ENCODE measurements around the gene APC2.

APC2 gene

DNA sequence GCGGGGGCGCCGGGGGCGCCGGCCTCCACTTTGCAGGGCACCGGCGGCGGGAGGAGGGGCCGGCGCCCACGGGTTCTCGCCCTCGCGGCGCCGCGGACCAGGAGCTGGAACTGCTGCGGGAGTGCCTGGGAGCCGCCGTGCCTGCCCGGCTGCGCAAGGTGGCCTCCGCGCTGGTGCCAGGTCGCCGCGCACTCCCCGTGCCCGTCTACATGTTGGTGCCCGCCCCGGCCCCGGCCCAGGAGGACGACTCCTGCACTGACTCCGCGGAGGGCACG lies 17.2 kb downstream of the APC2 start:
- TF ChIP-seq CTCF (IDR thresholded peaks at IDR 0.05; ENCODE audit: borderline replicate concordance, control extremely low read depth, extremely low read depth, insufficient read depth, missing control alignments) = no peak
- no peak for DNase-seq (ENCODE audit: low spot score)
- in situ Hi-C loops (cut with MboI; ENCODE audit: low sequenced_read_pairs, unreplicated experiment) = no loop called here

DNA sequence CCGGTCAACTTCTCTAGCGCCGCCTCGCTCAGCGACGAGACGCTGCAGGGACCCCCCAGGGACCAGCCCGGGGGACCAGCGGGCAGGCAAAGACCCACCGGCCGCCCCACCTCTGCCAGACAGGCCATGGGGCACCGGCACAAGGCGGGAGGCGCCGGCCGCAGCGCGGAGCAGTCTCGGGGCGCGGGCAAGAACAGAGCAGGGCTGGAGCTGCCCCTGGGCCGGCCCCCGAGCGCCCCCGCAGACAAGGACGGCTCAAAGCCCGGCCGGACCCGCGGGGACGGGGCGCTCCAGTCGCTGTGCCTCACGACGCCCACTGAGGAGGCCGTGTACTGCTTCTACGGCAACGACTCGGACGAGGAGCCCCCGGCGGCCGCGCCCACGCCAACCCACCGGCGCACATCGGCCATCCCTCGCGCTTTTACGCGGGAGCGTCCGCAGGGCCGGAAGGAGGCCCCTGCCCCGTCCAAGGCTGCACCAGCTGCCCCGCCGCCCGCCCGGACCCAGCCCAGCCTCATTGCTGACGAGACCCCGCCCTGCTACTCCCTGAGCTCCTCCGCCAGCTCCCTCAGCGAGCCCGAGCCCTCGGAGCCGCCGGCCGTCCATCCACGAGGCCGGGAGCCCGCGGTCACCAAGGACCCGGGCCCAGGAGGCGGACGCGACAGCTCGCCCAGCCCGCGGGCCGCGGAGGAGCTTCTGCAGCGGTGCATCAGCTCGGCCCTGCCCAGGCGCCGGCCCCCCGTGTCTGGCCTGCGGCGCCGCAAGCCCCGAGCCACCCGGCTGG lies 17.8 kb downstream of the APC2 start:
- no peak for DNase-seq (ENCODE audit: low spot score)
- no peak for TF ChIP-seq CTCF (IDR thresholded peaks at IDR 0.05; ENCODE audit: borderline replicate concordance, control extremely low read depth, extremely low read depth, insufficient read depth, missing control alignments)
- in situ Hi-C loops (cut with MboI; ENCODE audit: low sequenced_read_pairs, unreplicated experiment) = no loop called here

DNA sequence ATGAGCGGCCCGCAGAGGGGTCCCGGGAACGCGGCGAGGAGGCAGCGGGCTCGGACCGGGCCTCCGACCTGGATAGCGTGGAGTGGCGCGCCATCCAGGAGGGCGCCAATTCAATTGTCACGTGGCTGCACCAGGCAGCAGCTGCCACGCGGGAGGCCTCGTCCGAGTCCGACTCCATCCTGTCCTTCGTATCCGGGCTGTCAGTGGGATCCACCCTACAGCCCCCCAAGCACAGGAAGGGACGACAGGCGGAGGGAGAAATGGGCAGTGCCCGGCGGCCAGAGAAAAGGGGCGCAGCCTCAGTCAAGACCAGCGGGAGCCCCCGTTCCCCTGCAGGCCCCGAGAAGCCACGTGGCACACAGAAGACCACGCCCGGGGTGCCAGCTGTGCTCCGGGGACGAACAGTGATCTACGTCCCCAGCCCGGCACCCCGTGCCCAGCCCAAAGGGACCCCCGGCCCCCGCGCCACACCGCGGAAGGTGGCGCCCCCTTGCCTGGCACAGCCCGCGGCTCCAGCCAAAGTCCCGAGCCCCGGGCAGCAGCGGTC lies 18.4 kb downstream of the APC2 start:
- in situ Hi-C loops (cut with MboI; ENCODE audit: low sequenced_read_pairs, unreplicated experiment) = no loop called here
- TF ChIP-seq CTCF (IDR thresholded peaks at IDR 0.05; ENCODE audit: borderline replicate concordance, control extremely low read depth, extremely low read depth, insufficient read depth, missing control alignments) = no peak
- no peak for DNase-seq (ENCODE audit: low spot score)

- no peak for TF ChIP-seq CTCF (IDR thresholded peaks at IDR 0.05; ENCODE audit: borderline replicate concordance, control extremely low read depth, extremely low read depth, insufficient read depth, missing control alignments)
- in situ Hi-C loops (cut with MboI; ENCODE audit: low sequenced_read_pairs, unreplicated experiment) = no loop called here
- no peak for DNase-seq (ENCODE audit: low spot score)
Measured at GRCh38 chr19:1468821-1469254, 18.9 kb downstream of the APC2 start.

DNA sequence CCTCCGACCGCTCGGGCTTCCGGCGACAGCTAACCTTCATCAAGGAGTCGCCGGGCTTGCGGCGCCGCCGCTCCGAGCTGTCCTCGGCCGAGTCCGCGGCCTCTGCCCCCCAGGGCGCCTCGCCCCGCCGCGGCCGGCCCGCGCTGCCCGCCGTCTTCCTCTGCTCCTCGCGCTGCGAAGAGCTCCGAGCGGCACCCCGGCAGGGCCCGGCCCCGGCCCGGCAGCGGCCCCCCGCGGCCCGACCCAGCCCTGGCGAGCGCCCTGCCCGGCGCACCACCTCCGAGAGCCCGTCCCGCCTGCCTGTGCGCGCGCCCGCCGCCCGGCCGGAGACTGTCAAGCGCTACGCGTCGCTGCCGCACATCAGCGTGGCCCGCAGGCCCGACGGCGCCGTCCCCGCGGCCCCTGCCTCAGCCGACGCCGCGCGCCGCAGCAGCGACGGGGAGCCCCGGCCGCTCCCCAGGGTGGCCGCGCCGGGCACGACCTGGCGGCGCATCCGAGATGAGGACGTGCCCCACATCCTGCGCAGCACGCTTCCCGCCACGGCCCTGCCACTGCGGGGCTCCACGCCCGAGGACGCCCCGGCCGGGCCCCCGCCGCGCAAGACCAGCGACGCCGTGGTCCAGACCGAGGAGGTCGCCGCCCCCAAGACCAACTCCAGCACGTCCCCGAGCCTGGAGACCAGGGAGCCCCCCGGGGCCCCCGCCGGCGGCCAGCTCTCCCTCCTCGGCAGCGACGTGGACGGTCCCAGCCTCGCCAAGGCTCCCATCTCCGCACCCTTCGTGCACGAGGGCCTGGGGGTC lies 19.5 kb downstream of the APC2 start:
- no peak for DNase-seq (ENCODE audit: low spot score)
- TF ChIP-seq CTCF (IDR thresholded peaks at IDR 0.05; ENCODE audit: borderline replicate concordance, control extremely low read depth, extremely low read depth, insufficient read depth, missing control alignments) = no peak
- in situ Hi-C loops (cut with MboI; ENCODE audit: low sequenced_read_pairs, unreplicated experiment) = no loop called here

DNA sequence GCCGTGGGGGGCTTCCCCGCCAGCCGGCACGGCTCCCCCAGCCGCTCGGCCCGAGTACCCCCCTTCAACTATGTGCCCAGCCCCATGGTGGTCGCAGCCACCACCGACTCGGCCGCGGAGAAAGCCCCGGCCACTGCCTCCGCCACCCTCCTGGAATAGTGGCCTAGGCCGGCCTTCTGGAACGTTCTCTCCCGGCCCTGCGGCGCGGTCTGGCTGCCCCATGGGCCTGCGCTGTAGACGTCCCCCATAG lies 20.1 kb downstream of the APC2 start:
- no peak for TF ChIP-seq CTCF (IDR thresholded peaks at IDR 0.05; ENCODE audit: borderline replicate concordance, control extremely low read depth, extremely low read depth, insufficient read depth, missing control alignments)
- DNase-seq (ENCODE audit: low spot score) = no peak
- in situ Hi-C loops (cut with MboI; ENCODE audit: low sequenced_read_pairs, unreplicated experiment) = no loop called here

Data from GM13976 (cell line).